ENCODE data around the gene PLD1.

- TF ChIP-seq RAD21 (IDR thresholded peaks at IDR 0.05) (no peak), GABPA (IDR thresholded peaks at IDR 0.05 in 1 of 2, conservative IDR thresholded peaks at IDR 0.05 in 1 of 2) (no peak)
These were observed 2.5 kb upstream of the PLD1 start for GRCh38 chr3:171812811-171813210.
